HepG2 (cell line): ENCODE measurements around the gene CTNND2. TPM values are rescaled to one million over a fixed set of nuclear protein-coding genes. Genes with fewer than 3 reads are reported as not detected.

Experiments
- ATAC-seq: fragments of 200-7000 bp; cut with Tn5 transposase; 3 replicates; pipeline ENCODE4 v1.9.1; 2020; ENCODE audit warnings: mild to moderate bottlenecking, moderate library complexity
- BruUV-seq: library from RNA; stranded (reverse); fragments of 400-500 nt; replicated peaks from 2 replicates; lab custom pipeline; 2021; lab: Mats Ljungman, UMichigan
- CTCF ChIA-PET: fragments of 300-600 bp; formaldehyde crosslinking; extraction: SDS; loops from one replicate; lab custom pipeline; 2021; ENCODE audit warnings: low total read pairs, inconsistent platforms, low intra/inter-chr PET ratio; lab: Yijun Ruan, JAX
- POLR2A ChIA-PET: fragments of 350-600 bp; sonication (Branson Sonifier 250); formaldehyde crosslinking; loops from one replicate; lab custom pipeline; 2020; ENCODE audit warnings: antibody characterized with exemption, inconsistent platforms; lab: Yijun Ruan, JAX
- DNase-seq: peaks from one replicate; pipeline ENCODE4 v3.0.0-alpha.2; 2015; ENCODE audit warnings: low spot score
- FAIRE-seq: peaks from 3 replicates; lab custom pipeline; 2011; peaks lifted over from hg19 to GRCh38; lab: Jason Lieb, UNC
- H2AFZ ChIP-seq: one replicate; pipeline ENCODE4 v1.6.1; 2011; ENCODE audit warnings: low read length, inconsistent platforms
- H3K27ac ChIP-seq: fragments of 300-600 bp; 3 replicates; pipeline ENCODE4 v1.8.0; 2011; ENCODE audit warnings: mixed run types, mild to moderate bottlenecking, mixed read lengths, low read length, inconsistent platforms; ENCODE audit not compliant: insufficient read depth; ENCODE audit errors: extremely low read length
- H3K27me3 ChIP-seq, 2 experiments: fragments of 200-600 bp in 1 of 2; 2 replicates in 1 of 2; 3 replicates in 1 of 2; pipeline versions ENCODE4 v1.6.0 to v1.8.0; 2011; ENCODE audit warnings: low read length in 2 of 2, mild to moderate bottlenecking in 2 of 2, moderate library complexity in 2 of 2, inconsistent platforms in 1 of 2; ENCODE audit not compliant: insufficient read depth in 2 of 2, control insufficient read depth in 1 of 2
- H3K36me3 ChIP-seq, 2 experiments: fragments of 200-600 bp in 1 of 2; replicated peaks in 1 of 2; 2 replicates in 1 of 2; 3 replicates in 1 of 2; pipeline versions ENCODE4 v1.5.1 to v1.8.0; 2011; ENCODE audit warnings: low read length in 2 of 2, inconsistent platforms in 1 of 2; ENCODE audit not compliant: insufficient read depth in 2 of 2, control insufficient read depth in 1 of 2
- H3K4me1 ChIP-seq: 2 replicates; pipeline ENCODE4 v1.5.1; 2012; ENCODE audit warnings: low read length, inconsistent platforms; ENCODE audit not compliant: insufficient read depth
- H3K4me2 ChIP-seq: 2 replicates; pipeline ENCODE4 v1.6.0; 2011; ENCODE audit warnings: low read depth, low read length, inconsistent platforms
- H3K4me3 ChIP-seq, 3 experiments: fragments of 200-600 bp in 1 of 3; sonication (generic), shearing (Covaris generic) in 1 of 3; replicated peaks in 1 of 3; 2 replicates each; pipeline ENCODE4 v1.5.1; 2011 to 2016; ENCODE audit warnings: low read length in 3 of 3, inconsistent platforms in 2 of 3, low read depth in 2 of 3, mild to moderate bottlenecking in 2 of 3, control low read depth in 1 of 3, mixed read lengths in 1 of 3; ENCODE audit not compliant: insufficient read depth in 1 of 3
- H3K79me2 ChIP-seq: one replicate; pipeline ENCODE4 v1.6.1; 2011; ENCODE audit warnings: low read length, inconsistent platforms; ENCODE audit not compliant: insufficient read depth
- H3K9ac ChIP-seq: 2 replicates; pipeline ENCODE4 v1.6.0; 2011; ENCODE audit warnings: mild to moderate bottlenecking, low read depth, low read length, inconsistent platforms; ENCODE audit not compliant: insufficient read depth
- H3K9me3 ChIP-seq: 2 replicates; pipeline ENCODE4 v1.5.1; 2012; ENCODE audit warnings: mild to moderate bottlenecking, low read length
- H4K20me1 ChIP-seq: 2 replicates; pipeline ENCODE4 v1.6.0; 2011; ENCODE audit warnings: inconsistent platforms, mild to moderate bottlenecking, low read length, moderate library complexity; ENCODE audit not compliant: insufficient read depth
- ATF6 ChIP-seq: sonication (generic); formaldehyde crosslinking; conservative IDR thresholded peaks from 2 replicates; pipeline ENCODE4 v1.4.0; 2020; ENCODE audit warnings: missing genetic modification reagents
- RAD21 ChIP-seq: fragments of 450-650 bp; formaldehyde crosslinking; IDR thresholded peaks from 2 replicates; pipeline ENCODE4 v1.5.0; 2020; ENCODE audit warnings: mild to moderate bottlenecking
- ZBTB38 ChIP-seq: sonication (generic); formaldehyde crosslinking; IDR thresholded peaks from 2 replicates; pipeline ENCODE4 v1.5.1; 2020; ENCODE audit warnings: mild to moderate bottlenecking, missing genetic modification reagents
- ZNF235 ChIP-seq: sonication (generic); formaldehyde crosslinking; IDR thresholded peaks from 2 replicates; pipeline ENCODE4 v1.8.1; 2023; ENCODE audit warnings: mild to moderate bottlenecking, missing genetic modification reagents, borderline replicate concordance
- ZNF3 ChIP-seq: IDR thresholded peaks from 2 replicates; pipeline ENCODE4 v1.7.0; 2017; ENCODE audit warnings: inconsistent platforms
- WGBS: methylation state at CpG from one replicate; pipeline ENCODE4 v1.1.6; 2017; ENCODE audit warnings: low lambda C conversion rate; 5-methylcytosine and 5-hydroxymethylcytosine counted together
- in situ Hi-C: cut with HindIII; loops from 2 replicates; pipeline ENCODE4 v1.10.0; 2017; ENCODE audit warnings: low pct_unique_long_range_greater_than_20kb; ENCODE audit not compliant: extremely low pct_ligation_motif_present
- intact Hi-C: fragments of 100-400 bp; cut with micrococcal nuclease; formaldehyde crosslinking; loops from one replicate; pipeline ENCODE4 v1.10.0; 2022; ENCODE audit not compliant: unreplicated experiment
- polyA plus RNA-seq, 8 experiments: library from polyadenylated mRNA; depleted of rRNA in 3 of 8; stranded (reverse) in 7 of 8; unstranded in 1 of 8; fragments of >200 nt; fragmentation: Illumina TruSeq in 4 of 8; extraction: Trizol in 4 of 8; gene quantifications; 2 replicates each; pipeline versions ENCODE4 v1.2.1 to v1.2.3, GENCODE V29; 2011 to 2016; ENCODE audit warnings: low read depth in 4 of 8, missing spikeins in 1 of 8, mixed read lengths in 1 of 8; ENCODE audit not compliant: insufficient read depth in 1 of 8
- total RNA-seq, 5 experiments: library from RNA; depleted of rRNA; stranded (reverse); fragments of >200 nt; fragmentation: Illumina TruSeq; extraction: Trizol; gene quantifications; 2 replicates each; pipeline ENCODE4 v1.2.3, GENCODE V29; 2016; ENCODE audit warnings: low read depth in 1 of 5

Gene CTNND2
- total and polyA plus RNA-seq, 2 of the 13 experiments (the other 11 are each of a cell fraction or from before 2014, with no cell fraction given), result not detected

GRCh38 chr5:11191673-11192072 lies 712.6 kb downstream of the CTNND2 start:
- H3K4me1 ChIP-seq, result no peaks in the 10 kb centered on the region
- no TSS peak for BruUV-seq
- POLR2A ChIA-PET, result no interaction called here

More at GRCh38 chr5:11191673-11192072, 712.6 kb downstream of the CTNND2 start:
- in situ Hi-C loops (no loop called here), intact Hi-C loops (loop anchor here (10.0 kb wide), 1 partner anchor 1093 kb away; no protein-coding TSS in a partner anchor)
- H2AFZ ChIP-seq, result no peak overlapping the region
- no peak overlapping the region for H3K27ac ChIP-seq
- no peak for DNase-seq
- WGBS, result 14% methylated on average over 4 of the region's 7 CpGs
- CTCF ChIA-PET, result no interaction called here
- ATAC-seq, result no peak
- no peaks in the 10 kb centered on the region for H3K27me3 ChIP-seq
- no peak overlapping the region for H3K4me3 ChIP-seq
- TF ChIP-seq ZNF235 (CRISPR knock-in tag) (no peak), RAD21 (no peak), ATF6 (CRISPR knock-in tag) (no peak), ZBTB38 (CRISPR knock-in tag) (no peak), ZNF3 (CRISPR knock-in tag) (no peak)
- H3K9me3 ChIP-seq, result no peaks in the 10 kb centered on the region
- H3K9ac ChIP-seq, result no peak overlapping the region
- no peaks in the 10 kb centered on the region for H3K79me2 ChIP-seq
- FAIRE-seq, result no peak
- no peak overlapping the region for H3K4me2 ChIP-seq
- H4K20me1 ChIP-seq, result no peaks in the 10 kb centered on the region
- H3K36me3 ChIP-seq, result no peaks in the 10 kb centered on the region
